H1 (cell line): ENCODE data around the gene NCAPG2. TPM values are rescaled to one million over a fixed set of nuclear protein-coding genes. Genes with fewer than 3 reads are reported as not detected.

Experiments
- ASH2L ChIP-seq: fragments of 200-600, 300-600 bp; sonication (generic); IDR thresholded peaks from one replicate; pipeline ENCODE4 v1.7.1; 2017; ENCODE audit warnings: low read length
- CREB1 ChIP-seq: IDR thresholded peaks from 2 replicates; pipeline ENCODE4 v1.6.1; 2012; ENCODE audit warnings: inconsistent platforms
- TCF12 ChIP-seq: IDR thresholded peaks from 2 replicates; pipeline ENCODE4 v1.6.1; 2011; ENCODE audit warnings: low read depth, mild to moderate bottlenecking, low read length
- polyA plus RNA-seq, 7 experiments: library from polyadenylated mRNA; depleted of rRNA in 3 of 7; stranded (reverse) in 5 of 7; unstranded in 2 of 7; fragments of >200 nt in 5 of 7; fragments of 200-250 nt in 2 of 7; gene quantifications; 1 replicate in 5 of 7; 2 replicates in 1 of 7; 4 replicates in 1 of 7; pipeline versions ENCODE4 v1.2.1 to v1.2.3, GENCODE V29; 2011 to 2013; ENCODE audit warnings: missing spikeins in 2 of 7, mixed read lengths in 2 of 7
- total RNA-seq: library from RNA; stranded (reverse); fragmentation: NEBNext Ultra II Directional; extraction: Animal tissue kit (Norgen Biotek cat#: 25700); gene quantifications from 2 replicates; pipeline ENCODE4 v1.2.1, GENCODE V29; 2021

NCAPG2 gene
- total and polyA plus RNA-seq, 2 of the 8 experiments (the other 6 are each of a cell fraction or from before 2014, with no cell fraction given), result 49.9 to 119 TPM

GRCh38 chr7:158689488-158689887, 15.1 kb downstream of the NCAPG2 start (continued):
- no peak for TF ChIP-seq CREB1
- no peak for TF ChIP-seq TCF12
- TF ChIP-seq ASH2L, result no peak
- TF ChIP-seq, all 59 proteins: peak for 0
